GM18520 (cell line): ENCODE results near the gene IGLL5.
"Not testable (repeated sequence)": the region's sequence is repeated elsewhere in the genome, so short reads cannot be mapped to it uniquely, and the experiment has no call there.

Experiments
- ATAC-seq: cut with Tn5 transposase; IDR thresholded peaks from one replicate; pipeline ENCODE4 v1.9.1; 2021; ENCODE audit not compliant: unreplicated experiment

The IGLL5 gene

GRCh38 chr22:22900527-22901205 lies 13.1 kb downstream of the IGLL5 start:
- not testable (repeated sequence) for ATAC-seq

- ATAC-seq = no peak
Observed at GRCh38 chr22:22901578-22902218, 14.1 kb downstream of the IGLL5 start.

DNA sequence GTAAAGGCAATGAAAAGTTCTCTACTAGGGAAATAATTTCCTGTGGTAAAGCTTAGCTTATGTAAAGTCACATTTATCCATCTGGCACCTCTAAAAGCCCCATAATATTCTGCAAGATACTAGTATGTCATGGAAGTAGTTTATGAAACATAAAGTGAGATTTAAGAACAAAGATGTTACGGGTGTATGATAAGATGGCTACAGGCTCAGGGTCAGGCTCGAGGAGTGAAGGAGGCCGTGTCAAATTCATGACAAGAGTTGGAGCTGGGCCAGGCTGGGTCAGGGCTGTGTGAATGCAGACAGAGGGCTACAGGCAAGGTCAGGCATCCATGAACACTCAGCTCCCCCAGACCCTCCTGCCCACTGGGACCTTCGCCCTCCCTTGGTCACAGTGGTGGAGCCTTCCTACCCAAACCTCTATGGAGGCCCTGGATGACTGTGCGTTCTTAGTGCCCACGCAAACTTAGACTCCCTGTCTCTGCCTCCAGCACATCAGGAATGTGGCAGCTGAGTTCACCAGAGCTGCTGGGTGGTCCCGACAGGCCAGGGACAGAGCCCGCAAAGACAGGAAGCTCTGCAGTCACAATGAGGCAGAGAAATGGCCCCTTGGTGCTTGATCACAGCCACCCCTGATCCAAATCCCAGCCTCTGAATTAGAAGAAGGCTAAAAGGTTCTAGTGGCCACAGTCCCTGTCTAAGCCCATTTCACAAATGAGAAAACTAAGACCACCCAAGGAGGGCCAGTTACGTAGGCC lies 14.8 kb downstream of the IGLL5 start:
- no peak for ATAC-seq

DNA sequence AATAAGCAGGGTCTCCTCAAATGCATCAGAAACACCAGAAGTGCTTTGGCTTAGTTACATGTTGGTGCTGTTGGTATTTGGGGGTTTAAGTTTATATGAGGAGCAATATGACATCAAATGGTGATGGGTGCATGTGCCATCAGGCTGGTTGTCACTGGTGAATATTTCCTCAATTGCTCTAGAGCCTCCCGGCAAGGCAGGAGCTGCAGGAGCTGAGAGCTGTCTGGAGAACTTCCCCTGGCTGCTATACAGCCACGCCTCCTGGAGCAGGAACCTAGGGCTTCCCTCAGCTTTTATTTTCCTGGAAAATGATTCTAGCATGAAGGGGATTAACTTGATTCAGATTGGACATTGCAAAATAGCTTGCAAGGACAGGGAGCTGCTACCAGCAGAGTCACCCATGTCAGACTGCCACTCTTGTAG lies 15.8 kb downstream of the IGLL5 start:
- no peak for ATAC-seq

DNA sequence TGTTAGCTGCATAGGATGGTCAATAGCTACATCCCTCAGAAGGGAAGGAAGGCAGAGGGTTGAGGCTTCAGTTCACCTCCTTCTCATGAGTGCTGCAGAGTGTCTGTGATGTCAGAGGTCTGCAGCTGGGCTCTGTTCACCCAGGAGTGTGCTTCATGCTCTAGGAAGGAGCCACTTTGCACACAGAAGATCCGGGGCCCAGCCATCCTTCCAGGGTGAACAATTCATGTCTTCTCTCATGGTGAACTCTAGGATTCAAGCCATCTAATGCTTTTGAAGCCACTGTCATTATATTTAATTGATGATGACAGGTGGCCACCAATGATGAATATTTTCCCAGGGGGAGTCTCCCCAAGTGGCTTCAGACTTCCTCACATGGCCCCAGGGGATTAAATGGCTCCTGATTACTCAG lies 16.2 kb downstream of the IGLL5 start:
- ATAC-seq = not testable (repeated sequence)

- not testable (repeated sequence) for ATAC-seq
Observed at GRCh38 chr22:22904736-22905135, 17.1 kb downstream of the IGLL5 start.

DNA sequence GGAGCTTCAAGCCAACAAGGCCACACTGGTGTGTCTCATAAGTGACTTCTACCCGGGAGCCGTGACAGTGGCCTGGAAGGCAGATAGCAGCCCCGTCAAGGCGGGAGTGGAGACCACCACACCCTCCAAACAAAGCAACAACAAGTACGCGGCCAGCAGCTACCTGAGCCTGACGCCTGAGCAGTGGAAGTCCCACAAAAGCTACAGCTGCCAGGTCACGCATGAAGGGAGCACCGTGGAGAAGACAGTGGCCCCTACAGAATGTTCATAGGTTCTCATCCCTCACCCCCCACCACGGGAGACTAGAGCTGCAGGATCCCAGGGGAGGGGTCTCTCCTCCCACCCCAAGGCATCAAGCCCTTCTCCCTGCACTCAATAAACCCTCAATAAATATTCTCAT lies 18.8 kb downstream of the IGLL5 start:
- not testable (repeated sequence) for ATAC-seq

DNA sequence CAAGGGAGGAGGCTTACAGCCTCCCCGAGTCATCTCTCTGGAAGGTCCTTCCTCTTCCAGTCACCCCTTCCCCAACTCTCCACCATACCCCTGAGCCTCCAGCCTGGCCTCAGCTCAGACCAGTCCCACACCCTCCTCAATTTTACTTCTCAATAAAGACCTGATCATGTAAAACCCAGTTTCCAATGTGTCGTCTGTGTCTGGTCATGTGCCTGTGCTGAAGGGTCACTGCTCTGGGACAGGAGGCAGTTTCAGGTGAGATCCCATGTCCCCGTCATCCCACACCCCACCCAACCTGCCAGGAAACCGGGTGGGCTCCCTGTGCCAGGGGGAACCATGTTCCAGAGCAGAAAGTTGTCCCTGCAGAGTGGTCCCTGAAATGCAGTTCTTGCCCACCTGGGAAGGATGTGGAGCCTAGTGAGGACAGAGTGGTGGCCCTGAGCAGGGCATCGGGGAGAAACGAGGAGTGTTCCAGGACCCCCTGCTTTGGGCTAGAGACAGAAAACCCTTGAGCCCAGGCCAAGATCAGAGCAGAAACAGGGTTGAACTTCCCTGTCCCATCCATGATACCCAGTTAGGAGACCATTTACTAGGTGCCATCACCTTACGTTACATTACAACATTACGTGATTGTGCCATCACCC lies 19.4 kb downstream of the IGLL5 start:
- no peak for ATAC-seq

DNA sequence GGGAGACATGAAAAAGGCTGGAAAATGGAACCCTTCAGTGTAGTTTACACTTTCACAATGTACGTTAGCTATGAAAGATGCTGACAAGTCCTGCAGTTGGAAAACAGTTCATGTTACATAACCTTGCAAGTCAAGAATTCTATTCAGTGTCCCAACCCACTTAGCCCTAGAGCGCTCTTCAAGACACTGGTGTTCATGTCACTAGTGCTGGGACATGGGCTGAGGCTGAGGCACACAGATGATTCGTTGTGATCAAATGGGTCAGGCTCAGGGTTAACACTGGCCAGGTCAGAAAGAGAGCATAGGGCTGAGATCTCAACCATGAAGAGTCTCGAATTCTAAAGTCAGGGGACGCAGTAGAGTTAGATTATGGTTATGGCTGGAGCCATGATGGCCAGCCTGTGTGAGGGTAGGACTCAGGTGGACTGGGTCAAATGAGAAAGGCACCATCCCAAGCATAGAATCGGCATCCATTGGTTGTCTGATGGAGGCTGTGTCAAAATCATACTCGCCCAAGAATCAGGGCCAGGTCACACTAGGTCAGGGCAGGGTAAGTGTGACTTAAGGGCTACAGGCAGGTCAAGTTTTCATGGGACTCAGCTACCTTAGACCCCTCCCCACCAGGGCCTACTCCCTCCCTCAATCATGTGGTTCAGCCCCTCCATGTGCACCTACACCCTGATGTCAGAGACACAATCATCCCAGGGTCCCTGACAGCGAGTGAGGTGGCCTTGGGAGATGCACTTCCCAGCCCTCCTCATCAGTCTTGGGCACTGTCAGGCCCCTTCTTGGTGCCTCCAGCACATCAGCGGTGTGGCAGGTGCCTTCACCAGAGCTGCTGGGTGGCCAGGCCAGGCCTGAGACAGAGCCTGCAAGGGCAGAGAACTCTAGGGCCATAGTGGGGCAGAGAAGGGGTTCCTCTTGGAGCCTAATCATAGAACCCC lies 20.2 kb downstream of the IGLL5 start:
- ATAC-seq = no peak

GRCh38 chr22:22908495-22908861 lies 20.9 kb downstream of the IGLL5 start:
- ATAC-seq = no peak

- no peak for ATAC-seq
Observed at GRCh38 chr22:22908941-22909604, 21.5 kb downstream of the IGLL5 start.

DNA sequence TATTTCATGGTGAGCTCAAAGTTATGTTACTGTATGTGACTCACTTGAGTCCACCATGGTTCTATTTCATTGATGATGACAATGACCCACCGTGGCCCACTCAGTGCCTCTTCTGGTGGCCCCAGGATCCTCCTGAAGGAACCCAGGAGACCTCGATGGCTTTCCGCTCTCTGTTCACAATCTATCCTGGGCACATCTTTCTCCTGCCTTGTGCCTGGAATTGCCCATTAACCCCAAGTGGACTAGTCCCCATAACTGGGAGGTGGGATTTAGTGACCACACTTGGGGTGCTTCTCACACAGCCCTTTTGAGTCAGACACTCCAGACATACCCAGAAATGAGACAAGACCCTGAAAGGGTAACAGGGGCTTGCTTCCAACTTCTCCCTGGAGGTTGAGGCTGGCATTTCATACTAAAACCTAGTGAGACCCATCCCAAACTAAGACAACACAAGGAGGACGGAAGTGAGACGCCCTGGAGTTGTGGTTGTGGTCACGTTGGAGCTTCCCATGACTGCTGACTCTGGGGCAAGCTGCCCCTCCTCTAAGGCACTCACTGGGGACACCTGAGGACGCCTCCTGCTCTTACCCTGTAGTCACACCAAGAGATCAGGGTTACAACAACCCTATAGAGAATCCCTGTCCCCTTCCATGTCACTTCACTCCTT lies 22.1 kb downstream of the IGLL5 start:
- no peak for ATAC-seq

DNA sequence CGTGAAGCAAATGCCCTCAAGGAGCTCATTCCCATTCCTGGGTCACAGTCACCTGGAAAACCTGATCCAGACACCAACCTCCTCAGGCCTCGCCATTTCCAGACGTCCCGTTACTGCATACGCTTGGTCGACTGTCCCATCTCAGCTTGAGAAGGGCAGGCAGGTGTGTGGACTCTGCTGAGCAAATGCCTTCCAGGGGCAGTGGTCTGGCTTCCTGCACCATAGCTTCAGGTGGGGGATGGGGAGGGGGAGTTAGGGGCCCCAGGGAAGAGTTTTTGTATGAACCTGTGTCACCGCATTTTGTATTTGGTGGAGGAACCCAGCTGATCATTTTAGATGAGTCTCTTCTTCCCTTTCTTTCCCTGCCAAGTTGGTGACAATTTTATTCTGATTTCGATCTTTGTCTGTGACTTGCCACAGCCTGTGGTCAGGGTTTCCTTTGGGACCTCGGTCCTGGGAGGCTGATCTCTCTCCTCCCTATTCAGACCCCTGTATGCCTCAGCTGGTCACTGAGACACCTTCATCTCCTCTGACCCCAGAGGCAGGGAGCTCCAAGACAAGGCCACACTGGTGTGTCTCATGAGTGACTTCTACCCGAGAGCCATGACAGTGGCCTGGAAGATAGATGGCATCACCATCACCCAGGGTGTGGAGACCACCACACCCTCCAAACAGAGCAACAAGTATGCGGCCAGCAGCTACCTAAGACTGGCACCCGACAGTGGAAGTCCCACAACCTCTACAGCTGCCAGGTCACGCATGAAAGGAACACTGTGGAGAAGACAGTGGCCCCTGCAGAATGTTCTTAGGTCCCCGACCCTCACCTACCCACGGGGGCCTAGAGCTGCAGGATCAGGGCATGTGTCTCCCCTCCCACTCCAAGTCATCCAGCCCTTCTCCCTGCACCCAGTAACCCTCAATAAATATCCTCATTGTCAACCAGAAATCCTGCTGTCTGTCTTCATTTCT lies 22.9 kb downstream of the IGLL5 start:
- no peak for ATAC-seq

GRCh38 chr22:22911327-22912134 lies 23.9 kb downstream of the IGLL5 start:
- ATAC-seq = no peak

- ATAC-seq = no peak
Observed at GRCh38 chr22:22912135-22912987, 24.7 kb downstream of the IGLL5 start.

DNA sequence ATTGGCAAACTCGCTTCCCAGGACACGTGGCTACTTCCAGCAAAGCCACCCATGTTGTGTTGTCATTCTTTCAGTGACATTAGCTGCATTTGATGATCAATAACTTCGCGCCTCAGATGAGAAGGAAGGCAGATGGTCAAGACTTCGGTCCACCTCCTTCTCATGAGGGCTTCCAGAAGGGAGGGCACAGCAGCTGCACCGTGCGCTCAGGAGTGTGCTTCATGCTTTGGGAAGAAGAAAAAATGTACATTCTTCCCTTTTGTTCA lies 25.3 kb downstream of the IGLL5 start:
- no peak for ATAC-seq

GRCh38 chr22:22913989-22914388 lies 26.4 kb downstream of the IGLL5 start:
- ATAC-seq = no peak
